ENCODE measurements around the gene LYSMD3.

LYSMD3 gene

DNA sequence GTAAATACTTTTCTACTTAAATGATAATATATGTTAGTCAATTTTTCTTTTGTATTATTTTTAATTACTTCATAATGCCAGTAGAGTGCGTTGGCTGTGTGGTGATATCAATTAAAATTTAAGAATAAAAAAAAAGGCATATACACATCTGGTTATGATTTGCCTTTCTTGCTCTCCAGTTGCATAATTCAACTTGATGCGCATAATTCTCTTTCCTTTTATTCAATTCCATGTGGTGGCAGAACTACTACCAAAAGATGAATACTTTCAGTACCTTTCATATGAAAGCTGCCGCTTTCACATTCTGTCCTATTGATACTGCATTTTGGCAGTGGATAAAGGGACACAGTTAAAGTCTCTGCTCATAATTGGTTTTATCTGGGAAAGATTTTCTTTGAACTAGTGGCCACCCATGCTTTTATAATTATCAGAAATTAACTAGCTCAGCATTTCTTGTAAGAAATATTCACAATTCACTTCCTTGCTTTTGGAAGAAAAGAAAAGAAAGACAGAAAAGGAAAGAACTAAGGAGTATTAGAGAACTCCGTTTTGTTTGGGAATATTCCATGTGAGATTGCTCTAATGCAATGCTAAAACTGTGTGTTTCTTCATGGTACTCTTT, 16.9 kb upstream of the LYSMD3 start:
- Histone ChIP-seq H3K9me2 (replicated peaks; ENCODE audit: control insufficient read depth, low read length) (no peaks in the 10 kb centered on the region), H3K27me3 (ENCODE audit: control insufficient read depth, low read length) (peaks cover 40% of the 10 kb centered on the region), H3K4me1 (ENCODE audit: control insufficient read depth, low read length) (no peaks in the 10 kb centered on the region), H3K4me2 (ENCODE audit: low read length) (no peak overlapping the region), H3K36me3 (ENCODE audit: control insufficient read depth, low read length) (no peaks in the 10 kb centered on the region), H3K27ac (ENCODE audit: low read depth, low read length) (no peak overlapping the region), H3K4me3 (ENCODE audit: low read length) (no peak overlapping the region), H3K79me2 (ENCODE audit: control insufficient read depth, low read length) (no peaks in the 10 kb centered on the region), H3K9me3 (ENCODE audit: control insufficient read depth, insufficient read depth, low read length) (no peaks in the 10 kb centered on the region), H3F3A (ENCODE audit: control insufficient read depth, insufficient read depth) (no peaks in the 10 kb centered on the region), H4K20me1 (ENCODE audit: control insufficient read depth, insufficient read depth, low read depth, low read length) (no peaks in the 10 kb centered on the region)
- TF ChIP-seq, protein P1, sequence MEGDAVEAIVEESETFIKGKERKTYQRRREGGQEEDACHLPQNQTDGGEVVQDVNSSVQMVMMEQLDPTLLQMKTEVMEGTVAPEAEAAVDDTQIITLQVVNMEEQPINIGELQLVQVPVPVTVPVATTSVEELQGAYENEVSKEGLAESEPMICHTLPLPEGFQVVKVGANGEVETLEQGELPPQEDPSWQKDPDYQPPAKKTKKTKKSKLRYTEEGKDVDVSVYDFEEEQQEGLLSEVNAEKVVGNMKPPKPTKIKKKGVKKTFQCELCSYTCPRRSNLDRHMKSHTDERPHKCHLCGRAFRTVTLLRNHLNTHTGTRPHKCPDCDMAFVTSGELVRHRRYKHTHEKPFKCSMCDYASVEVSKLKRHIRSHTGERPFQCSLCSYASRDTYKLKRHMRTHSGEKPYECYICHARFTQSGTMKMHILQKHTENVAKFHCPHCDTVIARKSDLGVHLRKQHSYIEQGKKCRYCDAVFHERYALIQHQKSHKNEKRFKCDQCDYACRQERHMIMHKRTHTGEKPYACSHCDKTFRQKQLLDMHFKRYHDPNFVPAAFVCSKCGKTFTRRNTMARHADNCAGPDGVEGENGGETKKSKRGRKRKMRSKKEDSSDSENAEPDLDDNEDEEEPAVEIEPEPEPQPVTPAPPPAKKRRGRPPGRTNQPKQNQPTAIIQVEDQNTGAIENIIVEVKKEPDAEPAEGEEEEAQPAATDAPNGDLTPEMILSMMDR (IDR thresholded peaks at IDR 0.05; ENCODE audit: low read depth, low read length, poor library complexity, severe bottlenecking) = no peak
- no peak for TF ChIP-seq EZH2phosphoT487 (IDR thresholded peaks at IDR 0.05; ENCODE audit: borderline replicate concordance, low read length)

DNA sequence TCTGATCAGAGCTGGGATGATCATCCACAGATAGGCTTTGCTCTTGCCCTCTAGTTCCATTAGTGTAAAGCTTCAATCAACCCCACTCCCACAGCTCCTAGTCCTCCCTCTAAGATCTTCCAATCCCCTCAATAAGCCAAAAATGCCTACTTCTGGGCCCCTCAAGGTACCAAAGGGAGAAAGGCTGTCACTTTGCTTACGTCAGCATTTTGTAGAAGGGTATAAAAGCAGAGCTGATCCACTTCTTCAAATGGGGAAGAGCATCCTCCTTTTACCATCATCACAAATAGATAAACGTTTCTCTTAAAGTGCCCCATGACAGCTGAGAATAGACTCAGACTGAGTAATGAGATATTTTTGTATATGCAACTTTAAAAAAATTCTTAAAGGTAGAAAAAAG, 16.1 kb upstream of the LYSMD3 start:
- no peak overlapping the region for H3K27ac ChIP-seq (ENCODE audit: low read depth, low read length)
- TF ChIP-seq, protein P1 (IDR thresholded peaks at IDR 0.05; ENCODE audit: low read depth, low read length, poor library complexity, severe bottlenecking) = no peak
- no peak for TF ChIP-seq EZH2phosphoT487 (IDR thresholded peaks at IDR 0.05; ENCODE audit: borderline replicate concordance, low read length)
- peaks cover 40% of the 10 kb centered on the region for H3K27me3 ChIP-seq (ENCODE audit: control insufficient read depth, low read length)
- H4K20me1 ChIP-seq (ENCODE audit: control insufficient read depth, insufficient read depth, low read depth, low read length) = no peaks in the 10 kb centered on the region
- H3F3A ChIP-seq (ENCODE audit: control insufficient read depth, insufficient read depth) = no peaks in the 10 kb centered on the region
- no peak overlapping the region for H3K4me2 ChIP-seq (ENCODE audit: low read length)
- no peaks in the 10 kb centered on the region for H3K4me1 ChIP-seq (ENCODE audit: control insufficient read depth, low read length)
- no peaks in the 10 kb centered on the region for H3K79me2 ChIP-seq (ENCODE audit: control insufficient read depth, low read length)
- no peaks in the 10 kb centered on the region for H3K9me2 ChIP-seq (replicated peaks; ENCODE audit: control insufficient read depth, low read length)
- no peaks in the 10 kb centered on the region for H3K36me3 ChIP-seq (ENCODE audit: control insufficient read depth, low read length)
- H3K9me3 ChIP-seq (ENCODE audit: control insufficient read depth, insufficient read depth, low read length) = no peaks in the 10 kb centered on the region
- H3K4me3 ChIP-seq (ENCODE audit: low read length) = no peak overlapping the region

- no peaks in the 10 kb centered on the region for H4K20me1 ChIP-seq (ENCODE audit: control insufficient read depth, insufficient read depth, low read depth, low read length)
- H3K4me2 ChIP-seq (ENCODE audit: low read length) = no peak overlapping the region
- H3K27ac ChIP-seq (ENCODE audit: low read depth, low read length) = no peak overlapping the region
- H3K36me3 ChIP-seq (ENCODE audit: control insufficient read depth, low read length) = no peaks in the 10 kb centered on the region
- H3K4me1 ChIP-seq (ENCODE audit: control insufficient read depth, low read length) = no peaks in the 10 kb centered on the region
- no peaks in the 10 kb centered on the region for H3F3A ChIP-seq (ENCODE audit: control insufficient read depth, insufficient read depth)
- TF ChIP-seq, protein P1 (IDR thresholded peaks at IDR 0.05; ENCODE audit: low read depth, low read length, poor library complexity, severe bottlenecking) = no peak
- no peak for TF ChIP-seq EZH2phosphoT487 (IDR thresholded peaks at IDR 0.05; ENCODE audit: borderline replicate concordance, low read length)
- H3K9me3 ChIP-seq (ENCODE audit: control insufficient read depth, insufficient read depth, low read length) = no peaks in the 10 kb centered on the region
- H3K4me3 ChIP-seq (ENCODE audit: low read length) = no peak overlapping the region
- no peaks in the 10 kb centered on the region for H3K9me2 ChIP-seq (replicated peaks; ENCODE audit: control insufficient read depth, low read length)
- H3K79me2 ChIP-seq (ENCODE audit: control insufficient read depth, low read length) = no peaks in the 10 kb centered on the region
- peaks cover 35% of the 10 kb centered on the region for H3K27me3 ChIP-seq (ENCODE audit: control insufficient read depth, low read length)
Measured at GRCh38 chr5:90542827-90543519, 13.6 kb upstream of the LYSMD3 start.

Measured in DOHH2 (cell line).